ENCODE measurements around the gene SLC35F2.

Gene SLC35F2

DNA sequence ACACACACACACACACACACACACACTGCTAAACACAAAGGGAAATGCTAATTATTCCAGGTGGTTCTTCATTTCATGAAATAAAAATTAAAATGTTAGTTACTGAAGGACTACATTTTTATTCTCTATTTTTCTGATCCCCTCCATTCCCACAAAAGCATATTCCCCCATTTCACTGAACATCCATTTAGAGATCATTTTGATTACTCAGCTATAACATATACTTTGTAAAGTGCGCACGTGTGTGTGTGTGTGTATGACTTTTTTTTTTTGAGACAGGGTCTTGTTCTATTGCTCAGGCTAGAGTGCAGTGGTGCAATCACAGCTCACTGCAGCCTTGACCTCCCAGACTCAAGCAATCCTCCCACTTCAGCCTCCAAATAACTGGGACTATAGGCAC, 42.6 kb downstream of the SLC35F2 start:
- ChIA-PET CTCF (interaction anchor here (0.6 to 1.0 kb wide), 3 partner anchors 10 to 1224 kb away, joined by 3 to 4 read pairs (median 3); no protein-coding TSS in a partner anchor), POLR2A (no interaction called here)
- no peak overlapping the region for H3K27ac ChIP-seq (ENCODE audit: insufficient read depth in 1 of 2, low read depth in 1 of 2, low read length in 2 of 2, poor library complexity in 1 of 2, severe bottlenecking in 2 of 2)
- no peaks in the 10 kb centered on the region for H3K27me3 ChIP-seq (replicated peaks in 2 of 5; ENCODE audit: control insufficient read depth in 4 of 5, insufficient read depth in 5 of 5, low read length in 4 of 5)
- H3K4me3 ChIP-seq (ENCODE audit: control insufficient read depth in 1 of 7, extremely low read depth in 1 of 7, insufficient read depth in 4 of 7, low read depth in 2 of 7, low read length in 6 of 7): no peak overlapping the region
- WGBS (ENCODE audit: insufficient coverage): no CpG with 5 or more reads among the region's 2 CpGs
- H3K4me1 ChIP-seq (ENCODE audit: control extremely low read depth in 1 of 4, control insufficient read depth in 4 of 4, insufficient read depth in 4 of 4, low read length in 3 of 4): peaks cover 0 to 4% (median 0%) of the 10 kb centered on the region in 4 experiments
- H3K36me3 ChIP-seq (ENCODE audit: control insufficient read depth in 4 of 4, insufficient read depth in 4 of 4, low read length in 3 of 4): peaks cover 0 to 10% (median 4%) of the 10 kb centered on the region in 4 experiments
- no peak for DNase-seq
- H3K9me3 ChIP-seq (ENCODE audit: control extremely low read depth in 1 of 5, control insufficient read depth in 4 of 5, insufficient read depth in 2 of 5, low read depth in 1 of 5, low read length in 4 of 5): no peaks in the 10 kb centered on the region

GRCh38 chr11:107810875-107811274, 47.7 kb downstream of the SLC35F2 start:
- Histone ChIP-seq H3K27ac (ENCODE audit: insufficient read depth in 1 of 2, low read depth in 1 of 2, low read length in 2 of 2, poor library complexity in 1 of 2, severe bottlenecking in 2 of 2) (no peak overlapping the region), H3K27me3 (replicated peaks in 2 of 5; ENCODE audit: control insufficient read depth in 4 of 5, insufficient read depth in 5 of 5, low read length in 4 of 5) (no peaks in the 10 kb centered on the region), H3K4me3 (ENCODE audit: control insufficient read depth in 1 of 7, extremely low read depth in 1 of 7, insufficient read depth in 4 of 7, low read depth in 2 of 7, low read length in 6 of 7) (no peak overlapping the region), H3K9me3 (ENCODE audit: control extremely low read depth in 1 of 5, control insufficient read depth in 4 of 5, insufficient read depth in 2 of 5, low read depth in 1 of 5, low read length in 4 of 5) (no peaks in the 10 kb centered on the region), H3K4me1 (ENCODE audit: control extremely low read depth in 1 of 4, control insufficient read depth in 4 of 4, insufficient read depth in 4 of 4, low read length in 3 of 4) (no peaks in the 10 kb centered on the region), H3K36me3 (ENCODE audit: control insufficient read depth in 4 of 4, insufficient read depth in 4 of 4, low read length in 3 of 4) (peaks cover 4 to 36% (median 18%) of the 10 kb centered on the region in 4 experiments)
- ChIA-PET POLR2A (no interaction called here), CTCF (interaction anchor here (1.1 to 1.7 kb wide), 2 partner anchors 8 to 70 kb away, joined by 3 to 4 read pairs; no protein-coding TSS in a partner anchor)
- DNase-seq: no peak

GRCh38 chr11:107808521-107808920, 50.1 kb downstream of the SLC35F2 start:
- WGBS (ENCODE audit: insufficient coverage): 90% methylated on average over 3 of the region's 4 CpGs
- no peaks in the 10 kb centered on the region for H3K4me1 ChIP-seq (ENCODE audit: control extremely low read depth in 1 of 4, control insufficient read depth in 4 of 4, insufficient read depth in 4 of 4, low read length in 3 of 4)
- no peaks in the 10 kb centered on the region for H3K9me3 ChIP-seq (ENCODE audit: control extremely low read depth in 1 of 5, control insufficient read depth in 4 of 5, insufficient read depth in 2 of 5, low read depth in 1 of 5, low read length in 4 of 5)
- ChIA-PET CTCF (no interaction called here), POLR2A (no interaction called here)
- no peak overlapping the region for H3K4me3 ChIP-seq (ENCODE audit: control insufficient read depth in 1 of 7, extremely low read depth in 1 of 7, insufficient read depth in 4 of 7, low read depth in 2 of 7, low read length in 6 of 7)
- H3K27ac ChIP-seq (ENCODE audit: insufficient read depth in 1 of 2, low read depth in 1 of 2, low read length in 2 of 2, poor library complexity in 1 of 2, severe bottlenecking in 2 of 2): no peak overlapping the region
- no peak for DNase-seq
- H3K27me3 ChIP-seq (replicated peaks in 2 of 5; ENCODE audit: control insufficient read depth in 4 of 5, insufficient read depth in 5 of 5, low read length in 4 of 5): no peaks in the 10 kb centered on the region
- peaks cover 9 to 46% (median 24%) of the 10 kb centered on the region in 4 experiments for H3K36me3 ChIP-seq (ENCODE audit: control insufficient read depth in 4 of 4, insufficient read depth in 4 of 4, low read length in 3 of 4)

DNA sequence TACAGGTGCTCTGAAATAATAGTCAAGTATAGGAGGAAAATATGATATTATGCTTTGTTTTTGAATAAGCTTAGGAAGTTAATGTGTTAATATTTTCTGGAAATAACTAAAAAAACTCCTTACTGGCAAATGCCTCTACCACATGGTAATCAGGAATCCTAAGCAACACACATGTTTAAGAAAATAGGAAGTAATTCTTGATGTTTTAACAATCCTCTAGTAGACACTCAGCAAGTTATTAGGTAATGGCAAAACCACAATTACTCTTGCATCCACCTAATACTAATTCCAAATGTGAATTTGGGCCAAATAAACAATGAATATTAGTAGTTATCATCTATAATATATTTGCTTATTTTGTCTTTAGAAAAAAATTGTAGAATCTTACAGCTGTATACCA, 53.6 kb downstream of the SLC35F2 start:
- DNase-seq: no peak
- Histone ChIP-seq H3K36me3 (ENCODE audit: control insufficient read depth in 4 of 4, insufficient read depth in 4 of 4, low read length in 3 of 4) (peaks cover 9 to 51% (median 26%) of the 10 kb centered on the region in 4 experiments), H3K27me3 (replicated peaks in 2 of 5; ENCODE audit: control insufficient read depth in 4 of 5, insufficient read depth in 5 of 5, low read length in 4 of 5) (no peaks in the 10 kb centered on the region), H3K4me1 (ENCODE audit: control extremely low read depth in 1 of 4, control insufficient read depth in 4 of 4, insufficient read depth in 4 of 4, low read length in 3 of 4) (no peaks in the 10 kb centered on the region), H3K4me3 (ENCODE audit: control insufficient read depth in 1 of 7, extremely low read depth in 1 of 7, insufficient read depth in 4 of 7, low read depth in 2 of 7, low read length in 6 of 7) (no peak overlapping the region), H3K27ac (ENCODE audit: insufficient read depth in 1 of 2, low read depth in 1 of 2, low read length in 2 of 2, poor library complexity in 1 of 2, severe bottlenecking in 2 of 2) (no peak overlapping the region), H3K9me3 (ENCODE audit: control extremely low read depth in 1 of 5, control insufficient read depth in 4 of 5, insufficient read depth in 2 of 5, low read depth in 1 of 5, low read length in 4 of 5) (no peaks in the 10 kb centered on the region)
- CTCF ChIA-PET: no interaction called here
- POLR2A ChIA-PET: interaction anchor here (1.0 kb wide), 1 partner anchor 30 kb away, joined by 4 read pairs; no protein-coding TSS in a partner anchor

GRCh38 chr11:107804211-107804610, 54.4 kb downstream of the SLC35F2 start:
- CTCF ChIA-PET: no interaction called here
- peaks cover 6 to 46% (median 26%) of the 10 kb centered on the region in 4 experiments for H3K36me3 ChIP-seq (ENCODE audit: control insufficient read depth in 4 of 4, insufficient read depth in 4 of 4, low read length in 3 of 4)

GRCh38 chr11:107801641-107802040, 56.9 kb downstream of the SLC35F2 start:
- Histone ChIP-seq H3K36me3 (ENCODE audit: control insufficient read depth in 4 of 4, insufficient read depth in 4 of 4, low read length in 3 of 4) (peaks cover 6 to 38% (median 21%) of the 10 kb centered on the region in 4 experiments), H3K27ac (ENCODE audit: insufficient read depth in 1 of 2, low read depth in 1 of 2, low read length in 2 of 2, poor library complexity in 1 of 2, severe bottlenecking in 2 of 2) (no peak overlapping the region), H3K9me3 (ENCODE audit: control extremely low read depth in 1 of 5, control insufficient read depth in 4 of 5, insufficient read depth in 2 of 5, low read depth in 1 of 5, low read length in 4 of 5) (no peaks in the 10 kb centered on the region), H3K27me3 (replicated peaks in 2 of 5; ENCODE audit: control insufficient read depth in 4 of 5, insufficient read depth in 5 of 5, low read length in 4 of 5) (no peaks in the 10 kb centered on the region), H3K4me1 (ENCODE audit: control extremely low read depth in 1 of 4, control insufficient read depth in 4 of 4, insufficient read depth in 4 of 4, low read length in 3 of 4) (no peaks in the 10 kb centered on the region), H3K4me3 (ENCODE audit: control insufficient read depth in 1 of 7, extremely low read depth in 1 of 7, insufficient read depth in 4 of 7, low read depth in 2 of 7, low read length in 6 of 7) (no peak overlapping the region)
- no peak for DNase-seq
- WGBS (ENCODE audit: insufficient coverage): 83% methylated on average over 1 of the region's 1 CpG
- POLR2A ChIA-PET: no interaction called here
- CTCF ChIA-PET: interaction anchor here (1.0 to 1.1 kb wide), 2 partner anchors 37 to 40 kb away, joined by 3 read pairs; no protein-coding TSS in a partner anchor

More at GRCh38 chr11:107804211-107804610, 54.4 kb downstream of the SLC35F2 start:
- no peaks in the 10 kb centered on the region for H3K27me3 ChIP-seq (replicated peaks in 2 of 5; ENCODE audit: control insufficient read depth in 4 of 5, insufficient read depth in 5 of 5, low read length in 4 of 5)
- H3K4me1 ChIP-seq (ENCODE audit: control extremely low read depth in 1 of 4, control insufficient read depth in 4 of 4, insufficient read depth in 4 of 4, low read length in 3 of 4): no peaks in the 10 kb centered on the region
- no peak overlapping the region for H3K27ac ChIP-seq (ENCODE audit: insufficient read depth in 1 of 2, low read depth in 1 of 2, low read length in 2 of 2, poor library complexity in 1 of 2, severe bottlenecking in 2 of 2)
- no peak overlapping the region for H3K4me3 ChIP-seq (ENCODE audit: control insufficient read depth in 1 of 7, extremely low read depth in 1 of 7, insufficient read depth in 4 of 7, low read depth in 2 of 7, low read length in 6 of 7)
- no peak for DNase-seq
- no peaks in the 10 kb centered on the region for H3K9me3 ChIP-seq (ENCODE audit: control extremely low read depth in 1 of 5, control insufficient read depth in 4 of 5, insufficient read depth in 2 of 5, low read depth in 1 of 5, low read length in 4 of 5)
- WGBS (ENCODE audit: insufficient coverage): 100% methylated on average over 1 of the region's 1 CpG
- POLR2A ChIA-PET: no interaction called here

DNA sequence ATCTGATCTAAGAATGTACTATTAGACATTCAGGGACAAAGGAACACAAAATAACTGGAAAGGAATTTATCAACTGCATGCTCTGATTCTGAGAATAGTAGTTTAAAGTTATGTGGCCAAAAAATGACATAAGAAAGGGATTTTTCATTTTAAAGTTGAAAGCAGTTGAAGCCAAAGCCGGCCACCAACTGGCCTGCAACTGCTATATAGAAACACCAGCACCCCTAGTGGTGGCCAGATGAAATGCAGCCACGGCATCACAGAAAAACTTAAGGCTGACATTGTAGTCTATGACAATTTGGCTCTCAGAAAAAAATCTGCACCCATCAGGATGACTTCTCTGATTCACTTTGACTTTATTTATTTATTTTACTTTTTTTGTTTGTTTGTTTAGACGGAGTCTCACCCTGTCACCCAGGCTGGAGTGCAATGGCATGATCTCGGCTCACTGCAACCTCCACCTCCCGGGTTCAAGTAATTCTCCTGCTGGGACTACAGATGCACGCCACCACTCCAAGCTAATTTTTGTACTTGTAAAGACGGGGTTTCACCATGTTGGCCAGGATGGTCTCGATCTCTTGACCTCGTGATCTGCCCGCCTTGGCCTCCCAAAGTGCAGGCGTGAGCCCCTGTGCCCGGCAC, 59.2 kb downstream of the SLC35F2 start:
- no peaks in the 10 kb centered on the region for H3K9me3 ChIP-seq (ENCODE audit: control extremely low read depth in 1 of 5, control insufficient read depth in 4 of 5, insufficient read depth in 2 of 5, low read depth in 1 of 5, low read length in 4 of 5)
- H3K4me3 ChIP-seq (ENCODE audit: control insufficient read depth in 1 of 7, extremely low read depth in 1 of 7, insufficient read depth in 4 of 7, low read depth in 2 of 7, low read length in 6 of 7): no peak overlapping the region
- no peaks in the 10 kb centered on the region for H3K27me3 ChIP-seq (replicated peaks in 2 of 5; ENCODE audit: control insufficient read depth in 4 of 5, insufficient read depth in 5 of 5, low read length in 4 of 5)
- DNase-seq: peak; percentile 50 to 79 (median 77)
- no peaks in the 10 kb centered on the region for H3K4me1 ChIP-seq (ENCODE audit: control extremely low read depth in 1 of 4, control insufficient read depth in 4 of 4, insufficient read depth in 4 of 4, low read length in 3 of 4)
- no peak overlapping the region for H3K27ac ChIP-seq (ENCODE audit: insufficient read depth in 1 of 2, low read depth in 1 of 2, low read length in 2 of 2, poor library complexity in 1 of 2, severe bottlenecking in 2 of 2)
- peaks cover 0 to 36% (median 19%) of the 10 kb centered on the region in 4 experiments for H3K36me3 ChIP-seq (ENCODE audit: control insufficient read depth in 4 of 4, insufficient read depth in 4 of 4, low read length in 3 of 4)
- POLR2A ChIA-PET: no interaction called here
- 72% methylated on average over 3 of the region's 12 CpGs for WGBS (ENCODE audit: insufficient coverage)
- CTCF ChIA-PET: interaction anchor here (0.7 to 2.0 kb wide), 6 partner anchors 10 to 99 kb away, joined by 3 to 7 read pairs (median 3); no protein-coding TSS in a partner anchor
